ENCODE results near the gene RELN. TPM values are rescaled to one million over a fixed set of nuclear protein-coding genes. Genes with fewer than 3 reads are reported as not detected.

RELN gene
- total RNA-seq, 1 donor from 2014 or later = 0.11 TPM

DNA sequence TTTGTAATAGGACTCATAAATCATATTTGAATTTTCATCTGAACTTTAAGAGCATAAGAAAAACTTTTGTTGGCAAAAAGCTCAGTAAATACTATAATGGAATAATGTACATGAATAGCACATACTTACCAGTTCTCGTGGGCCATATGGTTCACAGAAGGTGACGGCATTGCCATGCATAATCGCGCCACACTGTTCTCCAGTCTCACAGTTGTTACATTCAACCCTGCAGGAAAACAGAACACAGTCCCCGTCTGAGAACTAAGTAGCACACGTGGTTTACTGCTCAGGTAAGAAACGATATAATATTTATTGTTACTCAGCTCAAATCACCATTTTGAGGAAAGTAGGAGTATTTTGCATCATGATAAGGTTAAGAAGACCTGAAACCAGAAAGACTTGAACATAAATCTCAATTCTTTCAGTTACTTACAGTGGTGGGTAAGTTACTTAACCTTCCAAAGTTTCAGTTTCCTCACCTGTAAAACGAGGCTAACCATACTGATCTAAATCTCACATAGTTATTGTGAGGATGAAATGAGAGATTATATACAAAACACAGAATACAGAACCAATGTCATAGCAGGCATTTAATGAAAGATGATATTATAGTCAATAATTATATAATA lies 261.4 kb downstream of the RELN start:
- TF ChIP-seq CTCF (IDR thresholded peaks at IDR 0.05) = no peak

DNA sequence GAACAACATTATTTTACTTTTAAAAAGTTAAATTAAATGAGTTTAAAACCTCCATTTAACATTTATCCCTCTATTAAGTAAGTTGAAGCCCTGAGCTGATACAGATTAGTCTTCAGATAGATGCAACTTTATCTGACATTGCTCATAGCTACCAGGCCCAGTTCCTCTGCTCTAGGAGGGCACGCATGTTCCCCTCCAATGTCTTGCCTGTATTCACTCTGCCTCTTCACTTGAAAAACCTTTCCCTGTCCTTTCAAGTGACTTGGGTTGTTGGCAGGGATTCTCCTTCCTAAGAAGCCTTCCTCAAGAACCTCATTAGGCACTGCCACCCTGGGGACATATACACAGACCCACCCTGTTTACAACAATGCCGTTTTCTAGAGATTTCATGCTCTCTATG lies 270.4 kb downstream of the RELN start:
- no peak for TF ChIP-seq CTCF (IDR thresholded peaks at IDR 0.05)
- no peak overlapping the region for H3K4me3 ChIP-seq
- intact Hi-C loops (cut with DNase I) = no loop called here
- H3K9me3 ChIP-seq = no peaks in the 10 kb centered on the region
- DNase-seq (ENCODE audit: low spot score in 2 of 2) = no peak
- no peaks in the 10 kb centered on the region for H3K4me1 ChIP-seq
- H3K36me3 ChIP-seq = no peaks in the 10 kb centered on the region
- H3K27ac ChIP-seq = no peak overlapping the region
- no peaks in the 10 kb centered on the region for H3K27me3 ChIP-seq

More for the DNA sequence above, 261.4 kb downstream of the RELN start:
- DNase-seq (ENCODE audit: low spot score in 2 of 2) = no peak
- no peak overlapping the region for H3K27ac ChIP-seq
- no peaks in the 10 kb centered on the region for H3K27me3 ChIP-seq
- no peaks in the 10 kb centered on the region for H3K9me3 ChIP-seq
- intact Hi-C loops (cut with DNase I) = loop anchor here (10.0 kb wide), 1 partner anchor 53 kb away; no protein-coding TSS in a partner anchor
- no peaks in the 10 kb centered on the region for H3K36me3 ChIP-seq
- no peaks in the 10 kb centered on the region for H3K4me1 ChIP-seq
- H3K4me3 ChIP-seq = no peak overlapping the region

DNA sequence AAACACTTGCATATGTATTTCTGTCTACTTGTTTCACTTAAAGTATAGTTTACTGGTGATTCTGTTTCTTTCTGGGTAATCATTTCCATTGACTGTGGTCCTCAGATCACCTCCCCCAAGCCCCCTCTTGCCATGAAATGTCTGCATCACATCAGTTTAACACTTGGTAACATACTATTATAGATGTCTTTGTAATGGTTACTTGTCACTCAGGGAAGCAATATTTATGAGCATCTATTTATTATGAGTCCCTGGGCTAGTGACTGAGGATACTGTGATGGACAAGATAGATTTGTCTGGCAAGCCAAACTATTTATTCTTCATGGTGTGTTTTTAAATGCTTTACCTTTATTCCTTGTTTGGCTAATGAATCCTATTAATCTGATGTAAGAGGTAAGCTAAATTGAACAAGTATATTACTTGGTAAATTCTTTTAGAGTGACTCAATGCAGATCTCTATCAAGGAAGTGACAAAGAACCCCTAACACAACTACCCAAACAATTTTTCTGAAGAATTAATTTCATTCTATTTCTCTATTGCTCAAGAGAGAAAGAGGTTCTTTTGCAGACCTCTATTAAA lies 270.9 kb downstream of the RELN start:
- H3K27ac ChIP-seq = no peak overlapping the region

GRCh38 chr7:103717574-103717973 lies 271.9 kb downstream of the RELN start:
- intact Hi-C loops (cut with DNase I) = no loop called here
- no peaks in the 10 kb centered on the region for H3K9me3 ChIP-seq
- no peak for TF ChIP-seq CTCF (IDR thresholded peaks at IDR 0.05)
- no peak for DNase-seq (ENCODE audit: low spot score in 2 of 2)
- H3K27ac ChIP-seq = no peak overlapping the region
- H3K4me3 ChIP-seq = no peak overlapping the region
- no peaks in the 10 kb centered on the region for H3K27me3 ChIP-seq
- H3K36me3 ChIP-seq = no peaks in the 10 kb centered on the region
- H3K4me1 ChIP-seq = no peaks in the 10 kb centered on the region

More for the DNA sequence above, 270.9 kb downstream of the RELN start:
- no peaks in the 10 kb centered on the region for H3K4me1 ChIP-seq
- no peak overlapping the region for H3K4me3 ChIP-seq
- H3K36me3 ChIP-seq = no peaks in the 10 kb centered on the region
- intact Hi-C loops (cut with DNase I) = no loop called here
- no peak for TF ChIP-seq CTCF (IDR thresholded peaks at IDR 0.05)
- DNase-seq (ENCODE audit: low spot score in 2 of 2) = no peak
- H3K27me3 ChIP-seq = no peaks in the 10 kb centered on the region
- no peaks in the 10 kb centered on the region for H3K9me3 ChIP-seq

DNA sequence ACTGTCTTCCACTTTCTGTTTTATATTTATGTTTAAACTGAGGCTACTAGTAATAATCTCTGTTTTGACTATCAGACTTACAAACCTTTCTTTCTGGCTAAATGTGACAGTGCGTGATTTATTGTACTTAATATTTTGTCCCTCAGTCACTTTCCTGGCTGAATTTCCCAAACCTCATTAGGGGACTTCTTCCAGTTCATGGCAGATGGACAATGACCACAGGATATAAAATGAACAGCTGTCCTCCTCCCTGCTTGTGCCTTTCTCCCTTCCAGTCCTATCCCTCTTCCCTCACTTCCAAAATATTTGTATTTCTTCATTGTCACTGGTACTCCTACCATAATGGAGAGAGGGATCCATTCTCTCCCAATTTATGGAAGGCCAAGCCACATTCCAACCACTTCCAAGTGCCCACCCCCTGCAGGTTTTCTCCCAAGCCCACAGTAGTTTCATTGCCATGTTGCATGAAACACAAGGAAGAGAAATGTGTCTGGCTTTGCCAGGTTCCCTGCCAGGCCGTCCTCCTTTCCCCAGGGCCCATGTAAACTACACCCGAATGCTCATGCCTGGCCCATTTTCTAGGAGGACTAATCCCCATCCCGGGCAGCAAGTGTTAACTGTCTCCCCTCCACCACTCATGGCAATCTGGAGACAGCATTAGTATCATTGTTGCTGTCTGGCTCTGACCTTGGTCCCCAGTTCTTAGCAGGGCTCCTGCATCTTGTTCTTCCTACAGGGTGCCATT lies 273.9 kb downstream of the RELN start:
- no peak for TF ChIP-seq CTCF (IDR thresholded peaks at IDR 0.05)
- H3K4me1 ChIP-seq = no peaks in the 10 kb centered on the region
- intact Hi-C loops (cut with DNase I) = no loop called here
- H3K27me3 ChIP-seq = no peaks in the 10 kb centered on the region
- no peak overlapping the region for H3K27ac ChIP-seq
- H3K36me3 ChIP-seq = no peaks in the 10 kb centered on the region
- no peaks in the 10 kb centered on the region for H3K9me3 ChIP-seq
- no peak for DNase-seq (ENCODE audit: low spot score in 2 of 2)
- no peak overlapping the region for H3K4me3 ChIP-seq
